Chondrocyte (in vitro differentiated cells): ENCODE results near the gene DSG4. TPM values are rescaled to one million over a fixed set of nuclear protein-coding genes. Genes with fewer than 3 reads are reported as not detected.

ENCODE experiments used
- DNase-seq: peaks from one replicate; pipeline ENCODE4 v3.0.0; 2021; ENCODE audit warnings: mixed read lengths, low spot score
- H3K27ac Mint-ChIP-seq: one replicate; pipeline ENCODE4 v1.8.0; 2021; ENCODE audit warnings: mild to moderate bottlenecking, moderate library complexity, mixed read lengths; ENCODE audit not compliant: unreplicated experiment
- H3K27me3 Mint-ChIP-seq: 2 replicates; pipeline ENCODE4 v1.8.0; 2021; ENCODE audit warnings: low read depth, mixed read lengths
- H3K36me3 Mint-ChIP-seq: 2 replicates; pipeline ENCODE4 v1.8.0; 2021; ENCODE audit warnings: low read depth, mixed read lengths
- H3K4me1 Mint-ChIP-seq: 2 replicates; pipeline ENCODE4 v1.8.0; 2021; ENCODE audit warnings: low read depth, mild to moderate bottlenecking, mixed read lengths
- H3K4me3 Mint-ChIP-seq: one replicate; pipeline ENCODE4 v1.8.0; 2021; ENCODE audit warnings: mild to moderate bottlenecking, moderate library complexity, mixed read lengths; ENCODE audit not compliant: unreplicated experiment
- H3K9me3 Mint-ChIP-seq: 2 replicates; pipeline ENCODE4 v1.8.0; 2021; ENCODE audit warnings: low read depth, mixed read lengths
- CTCF ChIP-seq: fragments of 200-600 bp; sonication (generic); IDR thresholded peaks from 2 replicates; pipeline ENCODE4 v1.5.0; 2021; ENCODE audit warnings: antibody characterized with exemption, mild to moderate bottlenecking, moderate library complexity
- total RNA-seq: library from RNA; stranded (reverse); gene quantifications from 3 replicates; pipeline ENCODE4 v1.2.1, GENCODE V29; 2021

DSG4 gene
- total RNA-seq, 1 donor from 2014 or later = not detected

DNA sequence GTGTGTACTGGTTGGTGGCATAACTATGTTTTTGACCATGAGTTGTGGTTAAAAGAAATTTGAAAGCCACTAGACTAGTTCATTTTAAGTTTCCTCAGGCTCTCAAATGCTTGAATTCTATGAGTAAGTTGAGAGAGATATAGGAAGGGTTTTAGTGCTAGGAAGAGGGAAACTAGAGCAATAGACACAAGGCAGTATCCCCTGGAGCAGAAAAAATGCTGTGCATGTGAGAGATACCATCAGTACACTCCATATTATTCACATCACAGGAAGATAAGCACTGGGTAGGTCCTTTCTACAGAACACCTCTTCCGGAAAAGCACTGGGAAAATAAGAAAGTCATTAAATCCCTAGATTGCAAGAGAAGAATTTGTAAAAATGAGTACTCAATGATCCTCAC lies 51.6 kb downstream of the DSG4 start:
- Mint-ChIP-seq H3K4me1 (no peaks in the 10 kb centered on the region), H3K27ac (no peak overlapping the region), H3K4me3 (no peak overlapping the region), H3K9me3 (peaks cover 18% of the 10 kb centered on the region), H3K36me3 (peaks cover 6% of the 10 kb centered on the region), H3K27me3 (peaks cover 9% of the 10 kb centered on the region)
- no peak for DNase-seq
- no peak for TF ChIP-seq CTCF

DNA sequence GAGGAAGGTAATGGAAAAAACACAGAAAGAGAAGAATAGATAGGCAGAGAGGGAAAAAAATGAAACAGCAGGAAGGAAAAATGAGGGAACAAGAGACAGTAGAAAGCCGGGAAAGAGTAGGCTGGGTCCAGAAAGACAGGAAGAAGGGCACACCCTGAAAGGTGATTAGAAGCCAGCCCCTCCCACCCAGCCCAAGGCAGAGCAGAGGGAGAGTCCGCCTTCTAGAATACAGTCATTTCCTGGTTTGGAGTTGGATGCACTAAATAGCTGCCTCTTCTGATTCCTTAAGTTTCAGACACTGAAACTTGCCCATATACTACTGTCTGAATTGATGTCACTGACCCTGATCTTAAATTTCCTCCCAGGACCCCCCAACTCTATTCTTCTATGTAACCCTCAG lies 53.0 kb downstream of the DSG4 start:
- Mint-ChIP-seq H3K27me3 (peaks cover 9% of the 10 kb centered on the region), H3K27ac (no peak overlapping the region), H3K4me1 (no peaks in the 10 kb centered on the region), H3K9me3 (peaks cover 23% of the 10 kb centered on the region), H3K36me3 (peaks cover 6% of the 10 kb centered on the region), H3K4me3 (no peak overlapping the region)
- no peak for TF ChIP-seq CTCF
- no peak for DNase-seq

- no peak for DNase-seq
- Mint-ChIP-seq H3K9me3 (peaks cover 25% of the 10 kb centered on the region), H3K27ac (no peak overlapping the region), H3K4me3 (no peak overlapping the region), H3K36me3 (peaks cover 7% of the 10 kb centered on the region), H3K27me3 (peaks cover 9% of the 10 kb centered on the region), H3K4me1 (no peaks in the 10 kb centered on the region)
- TF ChIP-seq CTCF = no peak
Observed at GRCh38 chr18:31430072-31430471, 53.5 kb downstream of the DSG4 start.

GRCh38 chr18:31430554-31430953 lies 54.0 kb downstream of the DSG4 start:
- H3K9me3 Mint-ChIP-seq = peaks cover 25% of the 10 kb centered on the region
- H3K27ac Mint-ChIP-seq = no peak overlapping the region
- H3K4me3 Mint-ChIP-seq = no peak overlapping the region
- H3K36me3 Mint-ChIP-seq = peaks cover 7% of the 10 kb centered on the region
- DNase-seq = no peak
- no peak for TF ChIP-seq CTCF
- no peaks in the 10 kb centered on the region for H3K4me1 Mint-ChIP-seq
- peaks cover 9% of the 10 kb centered on the region for H3K27me3 Mint-ChIP-seq

- no peak for DNase-seq
- no peak overlapping the region for H3K4me3 Mint-ChIP-seq
- no peak overlapping the region for H3K27ac Mint-ChIP-seq
- H3K36me3 Mint-ChIP-seq = peaks cover 7% of the 10 kb centered on the region
- H3K4me1 Mint-ChIP-seq = no peaks in the 10 kb centered on the region
- TF ChIP-seq CTCF = no peak
- peaks cover 25% of the 10 kb centered on the region for H3K9me3 Mint-ChIP-seq
- H3K27me3 Mint-ChIP-seq = peaks cover 10% of the 10 kb centered on the region
Observed at GRCh38 chr18:31432316-31432715, 55.7 kb downstream of the DSG4 start.
